GM23338 (cell line): Measurements from ENCODE around the gene PNMA8B. TPM values are rescaled to one million over a fixed set of nuclear protein-coding genes. Genes with fewer than 3 reads are reported as not detected.

Experiments
- CREB1 ChIP-seq: fragments of 250-450 bp; sonication (Bioruptor Pico); IDR thresholded peaks from 2 replicates; pipeline ENCODE4 v1.5.0; 2020; ENCODE audit warnings: low read depth, mild to moderate bottlenecking, moderate library complexity
- CTCF ChIP-seq, 2 experiments: fragments of 200-600 bp in 1 of 2; sonication (generic) in 1 of 2; conservative IDR thresholded peaks; 2 replicates each; pipeline versions ENCODE4 v1.5.1 to v1.6.1; 2016 to 2017; ENCODE audit warnings: antibody characterized with exemption in 2 of 2, low read depth in 2 of 2, mild to moderate bottlenecking in 2 of 2, moderate library complexity in 1 of 2
- EZH2phosphoT487 ChIP-seq: fragments of 200-600 bp; sonication (generic); IDR thresholded peaks from one replicate; pipeline ENCODE4 v1.8.1; 2018; ENCODE audit warnings: antibody characterized with exemption; ENCODE audit not compliant: unreplicated experiment
- JUNB ChIP-seq: IDR thresholded peaks from one replicate; pipeline ENCODE4 v1.6.1; 2016; ENCODE audit warnings: antibody characterized with exemption; ENCODE audit not compliant: unreplicated experiment
- NANOG ChIP-seq: IDR thresholded peaks from 2 replicates; pipeline ENCODE4 v1.6.1; 2016; ENCODE audit warnings: antibody characterized with exemption, borderline replicate concordance
- POLR2AphosphoS5 ChIP-seq: IDR thresholded peaks from 2 replicates; pipeline ENCODE4 v1.6.1; 2016; ENCODE audit warnings: antibody characterized with exemption, low read depth
- REST ChIP-seq: IDR thresholded peaks from one replicate; pipeline ENCODE4 v1.6.1; 2018; ENCODE audit warnings: antibody characterized with exemption; ENCODE audit not compliant: unreplicated experiment
- STAT1 ChIP-seq: IDR thresholded peaks from one replicate; pipeline ENCODE4 v1.6.1; 2016; ENCODE audit warnings: antibody characterized with exemption; ENCODE audit not compliant: unreplicated experiment
- ZNF114 ChIP-seq: fragments of 250-450 bp; sonication (Bioruptor Pico); IDR thresholded peaks from 2 replicates; pipeline ENCODE4 v1.5.0; 2020; ENCODE audit warnings: mild to moderate bottlenecking, moderate library complexity
- ZNF331 ChIP-seq: fragments of 250-450 bp; sonication (Bioruptor Pico); IDR thresholded peaks from 2 replicates; pipeline ENCODE4 v1.5.0; 2020; ENCODE audit warnings: low read depth, mild to moderate bottlenecking, moderate library complexity
- ZNF462 ChIP-seq: fragments of 250-450 bp; sonication (Bioruptor Pico); IDR thresholded peaks from 2 replicates; pipeline ENCODE4 v1.5.0; 2020; ENCODE audit warnings: mild to moderate bottlenecking, moderate library complexity
- polyA plus RNA-seq: library from polyadenylated mRNA; unstranded; fragments of >200 nt; fragmentation: Nextera tagmentation; extraction: Ambion mirVana; gene quantifications from 2 replicates; pipeline ENCODE4 v1.2.1, GENCODE V29; 2016
- total RNA-seq: library from RNA; depleted of rRNA; stranded (reverse); fragments of >200 nt; shearing (Covaris generic); gene quantifications from 2 replicates; pipeline ENCODE4 v1.2.3, GENCODE V29; 2014

PNMA8B gene
- total and polyA plus RNA-seq, 2 experiments from 2014 or later: 0.44 to 1.7 TPM

- TF ChIP-seq ZNF462: no peak
- TF ChIP-seq POLR2AphosphoS5: no peak
- no peak for TF ChIP-seq STAT1
- TF ChIP-seq JUNB: no peak
- no peak for TF ChIP-seq EZH2phosphoT487
- no peak for TF ChIP-seq CTCF (conservative IDR thresholded peaks at IDR 0.05; ENCODE audit: low read depth in 2 of 2)
- no peak for TF ChIP-seq CREB1 (CRISPR knock-in tag)
- no peak for TF ChIP-seq ZNF114 (CRISPR knock-in tag)
- no peak for TF ChIP-seq NANOG
- no peak for TF ChIP-seq ZNF331 (CRISPR knock-in tag)
- no peak for TF ChIP-seq REST
Observed at GRCh38 chr19:46508206-46508605, 12.5 kb upstream of the PNMA8B start (continued).
